SJCRH30 (cell line): ENCODE results near the gene GGTA1. TPM values are rescaled to one million over a fixed set of nuclear protein-coding genes. Genes with fewer than 3 reads are reported as not detected.
"Not testable (repeated sequence)": the region's sequence is repeated elsewhere in the genome, so short reads cannot be mapped to it uniquely, and the experiment has no call there.

Experiments
- DNase-seq, 2 experiments: peaks; one replicate each; pipeline ENCODE4 v3.0.0-alpha.2; 2015 to 2020
- H3K27ac ChIP-seq: fragments of 250-450 bp; sonication (Bioruptor Pico); 2 replicates; pipeline ENCODE4 v1.5.1; 2020; ENCODE audit warnings: mild to moderate bottlenecking, moderate library complexity
- H3K27me3 ChIP-seq: fragments of 250-450 bp; sonication (Bioruptor Pico); 2 replicates; pipeline ENCODE4 v1.5.1; 2020; ENCODE audit warnings: mild to moderate bottlenecking, moderate library complexity
- H3K36me3 ChIP-seq: fragments of 250-450 bp; sonication (Bioruptor Pico); 2 replicates; pipeline ENCODE4 v1.5.1; 2020; ENCODE audit warnings: mild to moderate bottlenecking, moderate library complexity
- H3K4me1 ChIP-seq: fragments of 250-450 bp; sonication (Bioruptor Pico); 2 replicates; pipeline ENCODE4 v1.5.1; 2020; ENCODE audit warnings: mild to moderate bottlenecking, moderate library complexity
- H3K4me3 ChIP-seq: fragments of 250-450 bp; sonication (Bioruptor Pico); 2 replicates; pipeline ENCODE4 v1.5.1; 2020; ENCODE audit warnings: mild to moderate bottlenecking, moderate library complexity
- H3K9me3 ChIP-seq: fragments of 250-450 bp; sonication (Bioruptor Pico); replicated peaks from 2 replicates; pipeline ENCODE4 v1.5.1; 2020; ENCODE audit warnings: mild to moderate bottlenecking, moderate library complexity
- total RNA-seq: library from RNA; depleted of rRNA; stranded (reverse); fragments of >200 nt; shearing (Covaris generic); gene quantifications from 2 replicates; pipeline ENCODE4 v1.2.3, GENCODE V29; 2014

Gene GGTA1
- total RNA-seq, 1 experiment from 2014 or later, result not detected

DNA sequence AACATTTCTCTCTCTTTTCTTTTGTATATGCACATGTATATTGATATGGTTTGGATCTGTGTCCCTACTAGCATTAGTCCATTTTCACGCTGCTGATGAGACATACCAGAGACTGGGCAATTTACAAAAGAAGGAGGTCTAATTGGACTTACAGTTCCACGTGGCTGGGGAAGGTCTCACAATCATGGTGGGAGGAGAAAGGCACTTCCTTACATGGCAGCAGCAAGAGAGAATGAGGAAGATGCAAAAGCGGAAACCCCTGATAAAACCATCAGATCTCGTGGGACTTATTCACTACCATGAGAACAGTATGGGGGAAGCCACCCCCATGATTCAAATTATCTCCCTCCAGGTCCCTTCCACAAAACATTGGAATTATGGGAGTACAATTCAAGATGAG, 13.5 kb upstream of the GGTA1 start:
- H3K27me3 ChIP-seq, DNase-seq, H3K27ac ChIP-seq, H3K9me3 ChIP-seq, H3K4me3 ChIP-seq, H3K36me3 ChIP-seq, H3K4me1 ChIP-seq: not testable (repeated sequence)

DNA sequence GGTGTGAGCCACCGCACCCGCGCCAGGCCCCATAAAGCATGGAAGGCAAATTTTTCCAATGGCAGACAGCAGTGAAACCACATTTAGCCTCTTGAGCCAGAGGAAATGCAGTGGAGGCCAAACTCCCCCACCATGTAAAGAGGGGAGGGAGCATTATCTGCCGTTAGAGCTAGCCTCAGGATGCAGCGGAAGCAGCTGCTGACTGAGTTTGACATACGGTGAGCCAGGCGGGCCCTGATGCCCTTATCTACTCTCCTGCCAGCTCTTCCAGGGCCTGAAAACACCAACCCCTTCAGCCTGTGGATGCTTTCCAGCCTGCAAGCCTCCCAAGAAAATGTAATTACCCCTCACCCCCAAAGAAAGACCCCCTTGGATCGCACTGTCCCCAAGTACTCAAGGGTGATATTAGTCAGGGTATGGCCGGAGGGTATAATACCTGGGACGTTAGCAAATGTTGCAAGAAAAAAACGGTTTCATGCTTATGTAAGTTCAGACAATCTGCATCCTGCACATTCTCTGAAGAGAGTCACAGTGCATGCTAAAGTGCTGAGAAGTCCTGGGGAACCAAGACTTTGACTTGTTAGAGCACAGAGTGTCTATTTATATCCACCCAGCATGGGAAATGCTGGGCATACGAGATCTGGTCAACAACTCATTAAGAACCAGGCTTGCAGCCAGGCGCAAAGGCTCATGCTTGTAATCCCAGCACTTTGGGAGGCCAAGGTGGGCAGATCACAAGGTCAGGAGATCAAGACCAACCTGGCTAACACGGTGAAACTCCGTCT, 11.3 kb upstream of the GGTA1 start:
- DNase-seq, result no peak

DNA sequence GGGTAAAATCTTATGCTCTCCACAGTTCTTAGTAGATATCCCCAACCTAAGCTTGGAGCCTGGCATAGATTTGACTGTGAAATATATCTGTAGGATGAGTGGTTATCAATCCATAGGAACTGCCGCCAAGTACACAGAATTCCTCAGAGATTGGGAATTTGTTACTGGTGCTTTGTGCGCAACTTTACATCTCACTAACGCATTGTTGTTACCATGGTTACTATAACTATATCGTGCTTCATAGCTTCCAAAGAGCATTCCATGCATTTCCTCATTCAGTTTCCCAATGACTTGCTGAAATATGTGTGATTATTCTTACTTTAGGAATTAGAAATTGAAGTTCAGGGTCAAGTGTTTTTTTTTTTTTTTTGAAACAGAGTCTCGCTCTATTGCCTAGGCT, 9.5 kb upstream of the GGTA1 start:
- Histone ChIP-seq H3K27me3 (no peaks in the 10 kb centered on the region), H3K36me3 (no peaks in the 10 kb centered on the region), H3K4me3 (no peak overlapping the region), H3K27ac (no peak overlapping the region), H3K9me3 (no peaks in the 10 kb centered on the region), H3K4me1 (no peaks in the 10 kb centered on the region)
- no peak for DNase-seq

More for the DNA sequence above, 11.3 kb upstream of the GGTA1 start:
- Histone ChIP-seq H3K27me3 (0 out of 2 replicates have a peak, but pooled peaks cover 4% of the 10 kb centered on the region), H3K4me3 (no peak overlapping the region), H3K36me3 (no peaks in the 10 kb centered on the region), H3K27ac (no peak overlapping the region), H3K9me3 (0 out of 2 replicates have a peak, but pooled peaks cover 2% of the 10 kb centered on the region), H3K4me1 (no peaks in the 10 kb centered on the region)

DNA sequence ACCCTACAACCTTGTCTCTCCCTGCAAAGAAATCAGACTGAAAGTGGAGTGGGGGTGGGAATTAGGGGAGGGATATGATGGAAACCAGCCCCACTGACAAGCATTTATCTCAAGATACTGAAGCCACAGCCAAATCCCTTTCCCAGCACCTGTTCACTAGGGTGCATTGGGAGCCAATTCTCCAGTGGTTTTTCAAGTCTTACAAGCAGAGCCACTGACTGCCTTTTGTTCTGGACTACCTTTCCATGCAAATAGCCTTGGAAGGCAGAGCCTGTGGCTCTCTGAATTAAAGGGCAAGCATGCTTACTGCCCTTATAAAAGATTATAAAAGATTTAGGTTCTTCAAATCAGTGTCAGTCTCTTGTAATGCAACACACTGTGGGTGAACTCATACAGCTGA, 8.8 kb upstream of the GGTA1 start:
- H3K4me3 ChIP-seq, result no peak overlapping the region
- H3K36me3 ChIP-seq, result no peaks in the 10 kb centered on the region
- no peaks in the 10 kb centered on the region for H3K9me3 ChIP-seq
- DNase-seq, result peak in 1 of 2 experiments; percentile 51
- no peaks in the 10 kb centered on the region for H3K4me1 ChIP-seq
- no peaks in the 10 kb centered on the region for H3K27me3 ChIP-seq
- no peak overlapping the region for H3K27ac ChIP-seq

DNA sequence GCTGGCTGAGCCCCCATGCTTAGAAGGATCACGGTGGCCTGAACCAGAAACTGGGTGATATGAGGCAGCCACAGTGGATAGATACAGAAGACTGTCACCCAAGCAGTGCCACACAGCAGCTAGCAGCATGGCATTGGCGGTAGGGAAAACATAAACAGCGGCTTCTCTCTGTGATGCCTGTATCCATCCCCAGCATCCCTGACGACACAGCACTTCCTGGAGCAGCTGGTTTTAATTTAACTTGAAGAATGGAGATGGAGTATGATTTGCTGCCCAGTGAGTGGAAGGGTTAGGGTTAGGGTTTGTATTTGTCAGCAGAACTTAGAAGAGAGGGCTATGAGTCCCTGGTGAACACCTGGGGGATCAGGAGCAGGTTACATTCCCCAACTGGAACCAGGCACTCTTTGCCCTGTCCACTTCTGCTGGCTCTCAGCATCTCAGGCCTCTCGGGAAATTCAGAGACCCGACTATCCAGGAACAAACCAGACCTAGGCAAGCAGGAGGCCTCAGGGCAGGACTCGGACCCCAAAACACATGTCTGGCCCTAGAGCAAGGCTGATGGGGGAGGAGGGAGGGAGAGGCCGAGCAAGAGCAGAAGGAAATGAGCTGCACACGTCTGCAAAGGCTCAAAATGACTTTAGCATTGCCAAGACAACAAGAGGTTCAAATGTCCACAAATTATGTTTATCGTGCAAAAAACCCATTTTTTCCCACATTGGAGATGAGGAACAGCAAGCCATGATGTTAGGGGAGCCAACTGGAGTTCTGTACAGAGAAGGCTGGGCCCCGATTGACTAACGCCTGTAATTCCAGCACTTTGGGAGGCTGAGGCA, 6.5 kb upstream of the GGTA1 start:
- Histone ChIP-seq H3K27ac (no peak overlapping the region), H3K36me3 (no peaks in the 10 kb centered on the region), H3K4me3 (no peak overlapping the region), H3K9me3 (no peaks in the 10 kb centered on the region), H3K4me1 (no peaks in the 10 kb centered on the region), H3K27me3 (no peaks in the 10 kb centered on the region)
- no peak for DNase-seq

DNA sequence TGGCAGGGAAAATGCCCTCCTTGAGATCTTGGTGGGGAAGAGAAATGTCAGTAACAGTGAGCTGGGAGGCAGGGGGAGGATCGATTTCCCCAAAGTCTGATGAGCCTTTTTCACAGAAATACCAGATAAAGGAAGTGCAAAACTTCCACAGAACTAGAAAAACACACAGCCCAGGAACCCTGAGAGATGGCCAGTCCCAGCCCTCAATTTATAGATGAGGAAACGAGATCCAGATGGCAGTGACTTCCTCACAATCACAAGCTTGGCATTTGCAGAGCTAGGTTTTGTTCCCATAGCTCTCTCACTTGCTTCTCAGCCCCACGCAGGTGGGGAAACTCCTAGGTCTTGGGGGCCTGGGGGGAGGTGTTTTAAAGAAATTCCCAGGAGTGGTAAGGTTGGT, 3.8 kb upstream of the GGTA1 start:
- Histone ChIP-seq H3K9me3 (no peaks in the 10 kb centered on the region), H3K27ac (no peak overlapping the region), H3K27me3 (peaks cover 7% of the 10 kb centered on the region; the same call in 1 of the 2 replicates), H3K36me3 (no peaks in the 10 kb centered on the region), H3K4me3 (no peak overlapping the region), H3K4me1 (peaks cover 7% of the 10 kb centered on the region; the same call in 1 of the 2 replicates)
- DNase-seq, result no peak

DNA sequence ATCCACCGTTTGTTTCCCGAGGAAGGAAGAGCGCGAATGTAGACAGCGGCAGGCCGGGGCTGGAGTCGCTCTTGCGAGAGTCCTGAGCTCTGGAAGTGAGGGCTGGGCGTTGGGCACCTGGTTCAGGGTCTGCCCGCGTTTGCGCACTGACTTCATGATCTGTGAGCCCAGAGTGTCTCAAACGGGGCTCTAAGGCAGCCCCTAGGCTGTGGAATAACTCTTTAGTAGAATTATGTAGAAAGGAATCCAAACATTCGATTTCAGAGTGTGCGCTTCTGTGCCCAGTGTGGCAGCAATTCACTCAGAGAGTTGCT, 478 bp upstream of the GGTA1 start:
- H3K36me3 ChIP-seq, result no peaks in the 10 kb centered on the region
- H3K9me3 ChIP-seq, result peaks cover 7% of the 10 kb centered on the region
- no peak overlapping the region for H3K27ac ChIP-seq
- peaks cover 12% of the 10 kb centered on the region for H3K4me1 ChIP-seq
- peak overlapping the region; percentile 57 for H3K4me3 ChIP-seq
- DNase-seq, result no peak
- H3K27me3 ChIP-seq, result peaks cover 9% of the 10 kb centered on the region; the same call in 1 of the 2 replicates

DNA sequence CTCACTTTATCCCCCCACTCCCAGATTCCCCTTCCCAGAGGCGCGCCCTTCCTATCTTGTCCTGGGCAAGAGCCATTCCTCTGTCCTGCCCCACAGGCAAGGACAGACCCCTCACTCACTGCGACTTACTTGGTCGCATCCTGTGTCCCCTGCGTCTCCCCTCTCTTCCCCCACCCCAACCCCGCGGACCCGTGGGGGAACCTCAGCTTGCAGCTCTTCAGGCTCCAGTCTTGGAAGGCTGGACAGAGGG, 542 bp downstream of the GGTA1 start:
- no peak overlapping the region for H3K27ac ChIP-seq
- peaks cover 9% of the 10 kb centered on the region; the same call in 1 of the 2 replicates for H3K27me3 ChIP-seq
- peaks cover 12% of the 10 kb centered on the region for H3K4me1 ChIP-seq
- DNase-seq, result no peak
- H3K36me3 ChIP-seq, result no peaks in the 10 kb centered on the region
- peak overlapping the region; percentile 57 for H3K4me3 ChIP-seq
- peaks cover 7% of the 10 kb centered on the region for H3K9me3 ChIP-seq

DNA sequence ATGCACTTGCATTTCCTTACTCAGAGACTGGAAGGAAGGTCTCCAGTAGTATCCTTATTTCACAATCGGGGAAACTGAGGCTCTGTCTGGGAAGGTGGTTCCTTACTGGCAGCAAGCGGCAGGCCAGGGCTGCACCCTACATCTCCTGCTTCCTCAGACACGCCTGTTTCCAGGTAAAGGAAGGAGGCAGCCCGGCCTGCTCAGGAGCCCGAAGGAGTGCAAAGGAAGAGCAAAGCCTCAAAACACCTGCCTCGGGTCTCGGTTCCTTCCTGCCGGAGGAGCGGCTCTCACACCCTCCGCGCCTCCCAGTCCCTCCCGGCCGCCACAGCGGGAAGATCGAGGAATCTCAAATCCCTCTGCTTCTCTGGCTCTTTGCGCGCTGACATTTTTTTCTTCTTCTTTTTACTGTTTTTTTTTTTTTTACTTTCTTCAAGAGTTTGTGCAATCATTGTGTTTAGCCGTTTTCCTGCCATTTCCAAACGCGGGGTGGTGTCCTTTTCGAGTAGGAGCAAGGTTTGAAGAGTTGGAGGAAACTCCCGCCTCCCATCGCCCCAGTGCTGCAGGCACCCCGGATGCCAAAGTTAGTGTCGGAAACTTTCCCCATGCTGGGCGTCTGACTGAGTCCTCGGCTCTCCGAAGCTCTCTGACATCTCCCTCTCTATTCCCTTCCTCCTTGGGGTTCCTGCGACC, 1.0 kb downstream of the GGTA1 start:
- peaks cover 9% of the 10 kb centered on the region; the same call in 1 of the 2 replicates for H3K27me3 ChIP-seq
- H3K36me3 ChIP-seq, result no peaks in the 10 kb centered on the region
- H3K4me3 ChIP-seq, result peak overlapping the region; percentile 57
- H3K27ac ChIP-seq, result no peak overlapping the region
- peaks cover 12% of the 10 kb centered on the region for H3K4me1 ChIP-seq
- peaks cover 7% of the 10 kb centered on the region for H3K9me3 ChIP-seq
- peak; percentile 28 to 45 for DNase-seq

DNA sequence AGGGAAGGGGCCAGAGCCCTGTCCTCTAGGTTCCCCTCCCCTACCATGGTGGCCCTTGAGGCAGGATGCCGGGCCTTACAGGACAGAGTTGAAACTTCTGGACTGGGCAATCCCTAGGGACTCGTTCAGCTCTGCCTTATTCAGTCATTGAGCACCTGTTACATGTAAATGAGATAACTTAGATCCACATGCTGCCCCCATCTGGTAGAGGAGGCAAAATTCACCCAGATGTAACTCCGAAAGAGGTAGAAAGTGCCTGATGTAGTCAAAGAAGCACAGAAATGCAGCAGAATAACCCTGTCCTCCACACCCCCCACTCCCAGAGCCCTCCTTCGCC, 1.5 kb downstream of the GGTA1 start:
- H3K9me3 ChIP-seq, result peaks cover 7% of the 10 kb centered on the region
- H3K27me3 ChIP-seq, result peaks cover 9% of the 10 kb centered on the region; the same call in 1 of the 2 replicates
- no peaks in the 10 kb centered on the region for H3K36me3 ChIP-seq
- no peak overlapping the region for H3K27ac ChIP-seq
- peaks cover 12% of the 10 kb centered on the region for H3K4me1 ChIP-seq
- peak; percentile 93 to 97 for DNase-seq
- no peak overlapping the region for H3K4me3 ChIP-seq

DNA sequence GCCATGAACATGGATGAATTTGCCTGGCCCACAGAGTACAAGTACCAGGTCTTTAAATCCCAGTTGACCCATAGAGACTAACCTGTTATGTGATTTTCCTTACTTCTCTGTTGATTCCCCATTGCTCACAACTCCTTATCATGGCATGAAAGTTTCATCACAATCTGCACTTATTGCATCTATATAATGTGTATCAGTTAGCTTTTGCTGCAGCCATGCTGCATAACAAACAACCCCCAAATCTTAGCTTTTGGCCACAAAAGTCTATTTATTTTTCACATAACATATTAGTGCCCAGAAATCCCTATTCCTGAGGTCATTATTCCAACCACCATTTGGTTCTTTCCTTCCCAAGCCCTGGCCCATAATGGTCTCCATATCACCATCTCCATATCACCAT, 3.7 kb downstream of the GGTA1 start:
- Histone ChIP-seq H3K27ac (no peak overlapping the region), H3K9me3 (peaks cover 7% of the 10 kb centered on the region), H3K36me3 (no peaks in the 10 kb centered on the region), H3K27me3 (peaks cover 9% of the 10 kb centered on the region; the same call in 1 of the 2 replicates), H3K4me1 (peaks cover 18% of the 10 kb centered on the region), H3K4me3 (no peak overlapping the region)
- no peak for DNase-seq

DNA sequence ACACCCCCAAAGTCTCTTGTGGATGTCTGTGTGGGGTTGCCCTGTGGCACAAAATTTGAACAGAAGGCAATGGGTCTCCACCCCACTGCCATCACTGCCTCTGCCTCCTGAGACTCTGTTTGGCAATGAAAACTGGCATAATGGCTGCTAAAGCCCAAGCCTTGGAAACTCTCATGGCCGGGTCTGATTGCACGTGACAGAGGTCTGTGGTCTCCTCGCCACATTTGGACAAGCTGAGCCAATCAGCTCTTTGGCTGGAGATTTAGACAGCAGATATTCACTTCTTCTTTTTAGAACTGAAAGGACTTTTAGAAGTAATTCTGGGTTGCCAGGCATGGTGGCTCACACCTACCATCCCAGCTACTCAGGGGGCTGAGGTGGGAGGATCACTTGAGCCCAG, 5.5 kb downstream of the GGTA1 start:
- no peak overlapping the region for H3K27ac ChIP-seq
- H3K4me3 ChIP-seq, result no peak overlapping the region
- H3K9me3 ChIP-seq, result peaks cover 7% of the 10 kb centered on the region

DNA sequence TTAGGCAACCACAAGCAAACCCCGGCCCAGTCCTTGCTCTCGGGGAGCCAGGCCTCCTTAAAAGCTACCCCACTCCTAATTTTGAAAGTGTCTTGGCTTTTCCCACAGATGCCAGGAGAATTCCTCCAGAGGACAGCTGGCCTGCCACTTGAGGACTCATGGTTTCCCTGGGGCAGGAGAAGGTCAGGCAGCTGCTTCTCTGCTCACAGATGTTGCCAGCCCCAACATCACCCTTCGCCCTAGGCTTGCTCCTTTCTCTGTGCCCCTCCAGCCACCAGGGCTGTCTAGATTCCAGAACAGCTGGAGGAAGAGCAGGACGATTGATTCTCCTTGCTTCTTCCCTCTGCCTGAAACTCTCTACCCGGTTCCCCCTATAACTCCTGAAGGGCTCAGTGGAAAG, 8.5 kb downstream of the GGTA1 start:
- no peak overlapping the region for H3K27ac ChIP-seq
- no peaks in the 10 kb centered on the region for H3K27me3 ChIP-seq
- DNase-seq, result peak; percentile 80 to 83
- H3K4me3 ChIP-seq, result no peak overlapping the region
- peaks cover 6% of the 10 kb centered on the region for H3K9me3 ChIP-seq
- H3K36me3 ChIP-seq, result no peaks in the 10 kb centered on the region
- peaks cover 11% of the 10 kb centered on the region for H3K4me1 ChIP-seq

More for the DNA sequence above, 5.5 kb downstream of the GGTA1 start:
- Histone ChIP-seq H3K36me3 (no peaks in the 10 kb centered on the region), H3K27me3 (peaks cover 8% of the 10 kb centered on the region; the same call in 1 of the 2 replicates), H3K4me1 (peaks cover 21% of the 10 kb centered on the region)
- DNase-seq, result no peak

DNA sequence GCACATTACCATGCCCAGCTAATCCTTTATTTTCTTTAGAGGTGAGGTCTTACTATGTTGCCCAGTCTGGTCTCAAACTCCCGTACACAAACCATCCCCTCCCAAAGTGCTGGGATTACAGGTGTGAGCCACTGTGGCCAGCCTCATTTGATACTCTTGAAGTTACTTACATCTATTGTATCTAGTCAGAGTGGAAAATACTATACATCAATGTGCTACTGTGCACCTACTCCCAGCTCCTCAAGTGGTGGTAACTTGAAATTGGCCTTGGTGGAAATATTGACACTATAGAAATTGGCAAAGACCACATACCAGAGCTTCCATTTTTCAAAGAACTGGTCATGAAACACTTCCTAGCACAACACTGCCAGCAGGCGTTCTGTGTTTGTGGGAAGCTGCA, 10.3 kb downstream of the GGTA1 start:
- peaks cover 11% of the 10 kb centered on the region for H3K4me1 ChIP-seq
- H3K27ac ChIP-seq, result no peak overlapping the region
- no peaks in the 10 kb centered on the region for H3K9me3 ChIP-seq
- H3K4me3 ChIP-seq, result no peak overlapping the region
- DNase-seq, result no peak
- no peaks in the 10 kb centered on the region for H3K27me3 ChIP-seq
- no peaks in the 10 kb centered on the region for H3K36me3 ChIP-seq

DNA sequence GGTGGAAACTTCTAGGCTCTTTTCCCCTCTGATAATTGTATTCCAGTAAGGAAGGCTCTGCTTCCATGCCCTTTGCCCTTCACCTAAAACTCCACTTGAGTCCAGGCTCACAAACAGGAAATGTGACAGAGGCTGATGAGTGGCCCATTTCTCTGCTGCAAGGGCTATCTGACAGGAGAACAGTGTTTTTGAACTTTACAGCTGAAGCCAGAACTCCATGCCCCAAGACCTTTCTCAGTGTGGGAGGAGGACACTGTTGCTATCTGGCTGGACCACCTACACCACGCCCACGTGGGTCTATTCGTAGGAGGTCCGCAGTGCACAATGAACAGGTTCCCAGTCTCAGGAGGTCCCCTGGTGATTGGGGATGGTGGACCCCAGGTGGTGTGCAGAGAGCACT, 13.6 kb downstream of the GGTA1 start:
- peaks cover 6% of the 10 kb centered on the region for H3K4me1 ChIP-seq
- H3K4me3 ChIP-seq, result no peak overlapping the region
- H3K9me3 ChIP-seq, result no peaks in the 10 kb centered on the region
- H3K27me3 ChIP-seq, result no peaks in the 10 kb centered on the region
- no peaks in the 10 kb centered on the region for H3K36me3 ChIP-seq
- DNase-seq, result no peak
- H3K27ac ChIP-seq, result no peak overlapping the region
